HCT116 (cell line): Measurements from ENCODE around the gene DLG2. TPM values are rescaled to one million over a fixed set of nuclear protein-coding genes. Genes with fewer than 3 reads are reported as not detected.

Experiments used
- ATAC-seq: fragments of 200-7000 bp; cut with Tn5 transposase; 2 replicates; pipeline ENCODE4 v1.9.1; 2020; ENCODE audit warnings: mild to moderate bottlenecking, moderate library complexity
- BruUV-seq: library from RNA; stranded (reverse); fragments of 400-500 nt; replicated peaks from 2 replicates; lab custom pipeline; 2021; lab: Mats Ljungman, UMichigan
- CTCF ChIA-PET: fragments of 300-600 bp; sonication (Branson Sonifier 250); formaldehyde crosslinking; loops from one replicate; lab custom pipeline; 2021; ENCODE audit warnings: antibody characterized with exemption; lab: Charles Lee
- POLR2A ChIA-PET: fragments of 300-600, 350-600 bp; sonication (Branson Sonifier 250); formaldehyde crosslinking; loops from one replicate; lab custom pipeline; 2021; ENCODE audit warnings: antibody characterized with exemption; lab: Charles Lee
- RAD21 ChIA-PET, 2 experiments: fragments of 300-600 bp; sonication (Branson Sonifier 250); formaldehyde crosslinking; loops; one replicate each; lab custom pipeline; 2023; ENCODE audit warnings: low total read pairs in 2 of 2; ENCODE audit not compliant: uncharacterized antibody in 2 of 2, unreplicated experiment in 2 of 2, low non-redundant PET in 1 of 2; lab: Charles Lee
- DNase-seq: peaks from one replicate; pipeline ENCODE4 v3.0.0-alpha.2; 2010; ENCODE audit warnings: low read depth, low spot score
- H2AFZ ChIP-seq: fragments of 200-600 bp; shearing (Covaris generic), sonication (generic); 2 replicates; pipeline ENCODE4 v1.6.1; 2017; ENCODE audit warnings: low read depth, mixed run types, mixed read lengths, antibody characterized with exemption, low read length; ENCODE audit not compliant: poor library complexity, severe bottlenecking
- H3K27ac ChIP-seq: 2 replicates; pipeline ENCODE4 v1.5.1; 2012; ENCODE audit warnings: low read depth, low read length
- H3K27me3 ChIP-seq: fragments of 200-600 bp; sonication (generic); 2 replicates; pipeline ENCODE4 v1.6.1; 2016; ENCODE audit warnings: mixed run types, low read length, mixed read lengths; ENCODE audit not compliant: insufficient read depth
- H3K36me3 ChIP-seq, 2 experiments: fragments of 200-500 bp in 1 of 2; fragments of 200-600 bp in 1 of 2; sonication (Bioruptor generic) in 1 of 2; sonication (generic) in 1 of 2; 2 replicates each; pipeline versions ENCODE4 v1.5.1 to v1.6.1; 2014 to 2016; ENCODE audit warnings: low read length in 2 of 2, inconsistent platforms in 1 of 2, mixed read lengths in 1 of 2, mixed run types in 1 of 2; ENCODE audit not compliant: insufficient read depth in 2 of 2, control insufficient read depth in 1 of 2
- H3K4me1 ChIP-seq, 2 experiments: fragments of 200-600 bp in 1 of 2; sonication (generic) in 1 of 2; 2 replicates each; pipeline versions ENCODE4 v1.5.1 to v1.6.1; 2012 to 2017; ENCODE audit warnings: low read length in 2 of 2, inconsistent platforms in 1 of 2, mild to moderate bottlenecking in 1 of 2, mixed read lengths in 1 of 2, mixed run types in 1 of 2, moderate library complexity in 1 of 2; ENCODE audit not compliant: insufficient read depth in 2 of 2, control insufficient read depth in 1 of 2
- H3K4me2 ChIP-seq: fragments of 200-600 bp; sonication (generic); 2 replicates; pipeline ENCODE4 v1.6.1; 2017; ENCODE audit warnings: mixed run types, low read length, mixed read lengths
- H3K4me3 ChIP-seq, 2 experiments: fragments of 200-600 bp in 1 of 2; sonication (generic) in 1 of 2; replicated peaks in 1 of 2; 2 replicates each; pipeline ENCODE4 v1.5.1; 2011 to 2016; ENCODE audit warnings: low read length in 2 of 2, control low read depth in 1 of 2, low read depth in 1 of 2, mild to moderate bottlenecking in 1 of 2, mixed read lengths in 1 of 2, mixed run types in 1 of 2
- H3K79me2 ChIP-seq: fragments of 200-600 bp; sonication (generic); 2 replicates; pipeline ENCODE4 v1.6.1; 2017; ENCODE audit warnings: mild to moderate bottlenecking, mixed run types, low read length, moderate library complexity, mixed read lengths; ENCODE audit not compliant: insufficient read depth
- H3K9ac ChIP-seq: fragments of 200-600 bp; sonication (generic); 2 replicates; pipeline ENCODE4 v1.6.1; 2016; ENCODE audit warnings: low read length, mixed read lengths
- H3K9me2 ChIP-seq: fragments of 200-600 bp; sonication (generic), shearing (Covaris generic); 2 replicates; pipeline ENCODE4 v1.6.1; 2017; ENCODE audit warnings: mixed run types, mild to moderate bottlenecking, moderate library complexity; ENCODE audit not compliant: insufficient read depth
- H3K9me3 ChIP-seq, 2 experiments: fragments of 200-500 bp in 1 of 2; fragments of 200-600 bp in 1 of 2; sonication (Bioruptor generic) in 1 of 2; sonication (generic) in 1 of 2; 2 replicates each; pipeline ENCODE4 v1.6.1; 2014 to 2017; ENCODE audit warnings: low read length in 2 of 2, mixed read lengths in 2 of 2, inconsistent platforms in 1 of 2, low read depth in 1 of 2, mild to moderate bottlenecking in 1 of 2, mixed run types in 1 of 2, moderate library complexity in 1 of 2; ENCODE audit not compliant: control insufficient read depth in 1 of 2, insufficient read depth in 1 of 2
- H4K20me1 ChIP-seq: fragments of 200-600 bp; sonication (generic), shearing (Covaris generic); 2 replicates; pipeline ENCODE4 v1.6.1; 2017; ENCODE audit warnings: mixed run types, mild to moderate bottlenecking, moderate library complexity; ENCODE audit not compliant: insufficient read depth
- CBX3 ChIP-seq: IDR thresholded peaks from 2 replicates; pipeline ENCODE4 v1.6.1; 2012; ENCODE audit warnings: low read depth
- CEBPB ChIP-seq: IDR thresholded peaks from 2 replicates; pipeline ENCODE4 v1.6.1; 2012; ENCODE audit warnings: low read depth
- EZH2phosphoT487 ChIP-seq: fragments of 200-600 bp; IDR thresholded peaks from 2 replicates; pipeline ENCODE4 v1.6.1; 2018; ENCODE audit warnings: antibody characterized with exemption, borderline replicate concordance
- FOSL1 ChIP-seq: IDR thresholded peaks from 2 replicates; pipeline ENCODE4 v1.6.1; 2012; ENCODE audit warnings: low read depth
- POLR2A ChIP-seq: IDR thresholded peaks from 2 replicates; pipeline ENCODE4 v1.7.0; 2011; ENCODE audit warnings: borderline replicate concordance; ENCODE audit not compliant: insufficient read depth, insufficient read length; ENCODE audit errors: extremely low read depth
- POLR2AphosphoS5 ChIP-seq: IDR thresholded peaks from 2 replicates; pipeline ENCODE4 v1.6.1; 2011; ENCODE audit warnings: mild to moderate bottlenecking, low read depth, low read length, moderate library complexity
- RAD21 ChIP-seq: IDR thresholded peaks from 2 replicates; pipeline ENCODE4 v1.6.1; 2012; ENCODE audit warnings: low read depth, mild to moderate bottlenecking
- SIN3A ChIP-seq: IDR thresholded peaks from 2 replicates; pipeline ENCODE4 v1.6.1; 2012; ENCODE audit warnings: low read depth
- SP1 ChIP-seq: IDR thresholded peaks from 2 replicates; pipeline ENCODE4 v1.6.1; 2012; ENCODE audit warnings: low read depth
- TCF7L2 ChIP-seq: IDR thresholded peaks from 2 replicates; pipeline ENCODE4 v1.7.0; 2011; ENCODE audit warnings: borderline replicate concordance, inconsistent platforms; ENCODE audit not compliant: insufficient read depth, insufficient read length; ENCODE audit errors: extremely low read depth
- YY1 ChIP-seq: IDR thresholded peaks from 2 replicates; pipeline ENCODE4 v1.6.1; 2011; ENCODE audit warnings: low read length, low read depth, moderate library complexity, mild to moderate bottlenecking; ENCODE audit not compliant: insufficient replicate concordance; ENCODE audit errors: extremely low read depth
- ZFX ChIP-seq: fragments of 450-650 bp; IDR thresholded peaks from 2 replicates; pipeline ENCODE4 v1.6.1; 2017
- ZNF274 ChIP-seq: fragments of 200-500 bp; sonication (Bioruptor generic); IDR thresholded peaks from 2 replicates; pipeline ENCODE4 v1.6.1; 2014; ENCODE audit warnings: mild to moderate bottlenecking, low read depth, low read length, inconsistent platforms
- intact Hi-C: fragments of 100-400 bp; cut with micrococcal nuclease; formaldehyde crosslinking; loops from 2 replicates; pipeline ENCODE4 v1.10.0; 2022
- total RNA-seq: library from RNA; stranded (reverse); gene quantifications from one replicate; pipeline ENCODE4 v1.2.1, GENCODE V29; 2021; ENCODE audit not compliant: unreplicated experiment
- TF ChIP-seq, protein P1 (sequence below): IDR thresholded peaks from 2 replicates; pipeline ENCODE4 v1.6.1; 2012
- TF ChIP-seq, protein P2 (sequence below), 3 experiments: fragments of 200-600 bp in 1 of 3; sonication (generic) in 1 of 3; IDR thresholded peaks in 2 of 3; conservative IDR thresholded peaks in 1 of 3; 2 replicates each; pipeline ENCODE4 v1.5.1; 2012 to 2017; ENCODE audit warnings: low read depth in 2 of 3, low read length in 2 of 3, antibody characterized with exemption in 1 of 3, borderline replicate concordance in 1 of 3, control low read depth in 1 of 3, mild to moderate bottlenecking in 1 of 3, mixed read lengths in 1 of 3, mixed run types in 1 of 3, moderate library complexity in 1 of 3; ENCODE audit not compliant: insufficient read depth in 1 of 3

DLG2 gene
- total RNA-seq, 1 experiment from 2014 or later = 2.4 TPM

DNA sequence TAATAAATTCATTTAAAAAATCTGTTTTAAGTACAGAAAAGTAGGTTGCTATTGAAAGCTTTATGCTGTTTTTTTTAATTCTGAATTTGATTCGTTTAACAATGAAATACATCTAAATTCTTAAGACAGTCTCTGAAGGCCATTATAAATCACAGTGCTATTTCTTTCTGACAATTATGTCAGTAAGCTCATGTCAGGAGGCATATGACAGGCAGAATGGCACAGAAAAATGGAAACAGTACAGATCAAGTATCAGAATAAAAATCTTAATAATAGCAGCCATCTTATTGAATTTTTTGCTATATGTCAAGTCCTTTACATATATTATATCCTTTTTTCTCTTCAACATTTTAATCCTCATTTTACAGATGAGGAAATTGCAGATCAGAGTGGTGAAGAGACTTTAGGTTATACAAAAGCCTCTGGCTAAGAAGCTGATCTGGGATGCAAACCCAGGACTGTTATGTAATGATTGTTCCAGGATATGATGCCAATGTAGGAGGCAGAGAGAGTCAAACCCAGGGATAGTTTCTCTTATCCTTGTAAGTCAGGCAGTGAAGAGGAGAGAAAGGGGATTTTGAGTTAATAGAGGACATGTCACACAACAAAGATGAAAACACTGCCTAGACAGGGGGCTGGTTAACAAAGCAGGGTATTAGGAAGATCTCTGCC is 2057.9 kb downstream of the DLG2 start:
- ChIA-PET CTCF (no interaction called here), RAD21 (no interaction called here)
- no peak overlapping the region for H3K9ac ChIP-seq
- DNase-seq = no peak
- no peak overlapping the region for H2AFZ ChIP-seq
- H3K27ac ChIP-seq = no peak overlapping the region
- H3K9me3 ChIP-seq = no peaks in the 10 kb centered on the region
- no peaks in the 10 kb centered on the region for H3K36me3 ChIP-seq
- TF ChIP-seq CBX3 (no peak), POLR2A (no peak), EZH2phosphoT487 (no peak), TCF7L2 (no peak), RAD21 (no peak), YY1 (no peak), FOSL1 (no peak), SP1 (no peak), POLR2AphosphoS5 (no peak), ZNF274 (no peak), CEBPB (no peak), SIN3A (no peak), ZFX (no peak)
- TF ChIP-seq, protein P1, sequence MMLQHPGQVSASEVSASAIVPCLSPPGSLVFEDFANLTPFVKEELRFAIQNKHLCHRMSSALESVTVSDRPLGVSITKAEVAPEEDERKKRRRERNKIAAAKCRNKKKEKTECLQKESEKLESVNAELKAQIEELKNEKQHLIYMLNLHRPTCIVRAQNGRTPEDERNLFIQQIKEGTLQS = no peak
- TF ChIP-seq, protein P2, sequence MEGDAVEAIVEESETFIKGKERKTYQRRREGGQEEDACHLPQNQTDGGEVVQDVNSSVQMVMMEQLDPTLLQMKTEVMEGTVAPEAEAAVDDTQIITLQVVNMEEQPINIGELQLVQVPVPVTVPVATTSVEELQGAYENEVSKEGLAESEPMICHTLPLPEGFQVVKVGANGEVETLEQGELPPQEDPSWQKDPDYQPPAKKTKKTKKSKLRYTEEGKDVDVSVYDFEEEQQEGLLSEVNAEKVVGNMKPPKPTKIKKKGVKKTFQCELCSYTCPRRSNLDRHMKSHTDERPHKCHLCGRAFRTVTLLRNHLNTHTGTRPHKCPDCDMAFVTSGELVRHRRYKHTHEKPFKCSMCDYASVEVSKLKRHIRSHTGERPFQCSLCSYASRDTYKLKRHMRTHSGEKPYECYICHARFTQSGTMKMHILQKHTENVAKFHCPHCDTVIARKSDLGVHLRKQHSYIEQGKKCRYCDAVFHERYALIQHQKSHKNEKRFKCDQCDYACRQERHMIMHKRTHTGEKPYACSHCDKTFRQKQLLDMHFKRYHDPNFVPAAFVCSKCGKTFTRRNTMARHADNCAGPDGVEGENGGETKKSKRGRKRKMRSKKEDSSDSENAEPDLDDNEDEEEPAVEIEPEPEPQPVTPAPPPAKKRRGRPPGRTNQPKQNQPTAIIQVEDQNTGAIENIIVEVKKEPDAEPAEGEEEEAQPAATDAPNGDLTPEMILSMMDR (IDR thresholded peaks at IDR 0.05 in 2 of 3, conservative IDR thresholded peaks at IDR 0.05 in 1 of 3; ENCODE audit: borderline replicate concordance in 1 of 3, insufficient read depth in 1 of 3, low read depth in 2 of 3, low read length in 2 of 3) = no peak
- TF ChIP-seq, all 23 proteins: peak for 0
- Histone ChIP-seq H3K4me2 (no peak overlapping the region), H4K20me1 (no peaks in the 10 kb centered on the region), H3K79me2 (no peaks in the 10 kb centered on the region), H3K4me3 (no peak overlapping the region), H3K9me2 (no peaks in the 10 kb centered on the region), H3K27me3 (peaks cover 13% of the 10 kb centered on the region), H3K4me1 (no peaks in the 10 kb centered on the region)
- no TSS peak for BruUV-seq
- POLR2A ChIA-PET = no interaction called here
- ATAC-seq = no peak
- intact Hi-C loops = no loop called here
